GM23338 (cell line): Measurements from ENCODE around the gene SERPINA9. TPM values are rescaled to one million over a fixed set of nuclear protein-coding genes. Genes with fewer than 3 reads are reported as not detected.

Experiments
- ATAC-seq: fragments of 200-7000 bp; cut with Tn5 transposase; 3 replicates; pipeline ENCODE4 v1.9.1; 2020
- DNase-seq: peaks from one replicate; pipeline ENCODE4 v3.0.0-alpha.2; 2015; ENCODE audit warnings: low spot score
- H2AFZ ChIP-seq: fragments of 200-600 bp; sonication (generic); 2 replicates; pipeline ENCODE4 v1.8.0; 2016; ENCODE audit warnings: antibody characterized with exemption, mild to moderate bottlenecking, moderate library complexity
- H3F3A ChIP-seq: fragments of 200-600 bp; sonication (generic); replicated peaks from 2 replicates; pipeline ENCODE4 v1.8.0; 2017; ENCODE audit warnings: antibody characterized with exemption, mixed run types, low read depth
- H3K27ac ChIP-seq: fragments of 200-600 bp; sonication (generic); 2 replicates; pipeline ENCODE4 v1.6.1; 2016; ENCODE audit warnings: low read depth
- H3K27me3 ChIP-seq: fragments of 200-600 bp; sonication (generic); 2 replicates; pipeline ENCODE4 v1.8.0; 2016; ENCODE audit warnings: mild to moderate bottlenecking, mixed run types, moderate library complexity; ENCODE audit not compliant: insufficient read depth
- H3K36me3 ChIP-seq: fragments of 200-600 bp; sonication (generic); 2 replicates; pipeline ENCODE4 v1.8.0; 2016; ENCODE audit warnings: mild to moderate bottlenecking; ENCODE audit not compliant: insufficient read depth
- H3K4me1 ChIP-seq: fragments of 200-600 bp; sonication (generic); 2 replicates; pipeline ENCODE4 v1.8.0; 2016; ENCODE audit warnings: mild to moderate bottlenecking, moderate library complexity; ENCODE audit not compliant: insufficient read depth
- H3K4me2 ChIP-seq: fragments of 200-600 bp; sonication (generic); 2 replicates; pipeline ENCODE4 v1.7.1; 2017; ENCODE audit warnings: mixed run types
- H3K4me3 ChIP-seq: fragments of 200-600 bp; sonication (generic); 2 replicates; pipeline ENCODE4 v1.6.1; 2016; ENCODE audit warnings: mixed run types
- H3K79me2 ChIP-seq: fragments of 200-600 bp; sonication (generic); replicated peaks from 2 replicates; pipeline ENCODE4 v1.8.0; 2017; ENCODE audit warnings: mild to moderate bottlenecking; ENCODE audit not compliant: insufficient read depth
- H3K9me2 ChIP-seq: fragments of 200-600 bp; sonication (generic); 2 replicates; pipeline ENCODE4 v1.8.0; 2017; ENCODE audit not compliant: insufficient read depth
- H4K20me1 ChIP-seq: fragments of 200-600 bp; sonication (generic); replicated peaks from 2 replicates; pipeline ENCODE4 v1.8.0; 2017; ENCODE audit warnings: mild to moderate bottlenecking; ENCODE audit not compliant: insufficient read depth
- H3K27ac Mint-ChIP-seq: 2 replicates; pipeline ENCODE4 v1.8.0; 2020; ENCODE audit warnings: inconsistent platforms, mild to moderate bottlenecking, moderate library complexity, mixed read lengths
- H3K27me3 Mint-ChIP-seq: 3 replicates; pipeline ENCODE4 v1.8.0; 2022; ENCODE audit warnings: low read depth, mild to moderate bottlenecking, moderate library complexity, mixed read lengths, inconsistent platforms; ENCODE audit not compliant: insufficient read depth, poor library complexity
- H3K36me3 Mint-ChIP-seq: 3 replicates; pipeline ENCODE4 v1.8.0; 2021; ENCODE audit warnings: low read depth, mild to moderate bottlenecking, inconsistent platforms, moderate library complexity, mixed read lengths
- H3K4me1 Mint-ChIP-seq: 3 replicates; pipeline ENCODE4 v1.8.0; 2020; ENCODE audit warnings: mild to moderate bottlenecking, inconsistent platforms, mixed read lengths
- H3K4me3 Mint-ChIP-seq: 3 replicates; pipeline ENCODE4 v1.8.0; 2021; ENCODE audit warnings: moderate library complexity, mild to moderate bottlenecking, inconsistent platforms, mixed read lengths
- H3K9me3 Mint-ChIP-seq: 3 replicates; pipeline ENCODE4 v1.8.0; 2020; ENCODE audit warnings: moderate library complexity, mild to moderate bottlenecking, inconsistent platforms, mixed read lengths
- CREB1 ChIP-seq: fragments of 250-450 bp; sonication (Bioruptor Pico); IDR thresholded peaks from 2 replicates; pipeline ENCODE4 v1.5.0; 2020; ENCODE audit warnings: low read depth, mild to moderate bottlenecking, moderate library complexity
- CTCF ChIP-seq, 2 experiments: fragments of 200-600 bp in 1 of 2; sonication (generic) in 1 of 2; conservative IDR thresholded peaks; 2 replicates each; pipeline versions ENCODE4 v1.5.1 to v1.6.1; 2016 to 2017; ENCODE audit warnings: antibody characterized with exemption in 2 of 2, low read depth in 2 of 2, mild to moderate bottlenecking in 2 of 2, moderate library complexity in 1 of 2
- ETS1 ChIP-seq: IDR thresholded peaks from 2 replicates; pipeline ENCODE4 v1.6.1; 2016; ENCODE audit warnings: antibody characterized with exemption
- EZH2 ChIP-seq: fragments of 200-600 bp; sonication (generic); IDR thresholded peaks from one replicate; pipeline ENCODE4 v1.8.0; 2017; ENCODE audit warnings: antibody characterized with exemption, mild to moderate bottlenecking, low read depth; ENCODE audit not compliant: unreplicated experiment
- EZH2phosphoT487 ChIP-seq: fragments of 200-600 bp; sonication (generic); IDR thresholded peaks from one replicate; pipeline ENCODE4 v1.8.1; 2018; ENCODE audit warnings: antibody characterized with exemption; ENCODE audit not compliant: unreplicated experiment
- JUNB ChIP-seq: IDR thresholded peaks from one replicate; pipeline ENCODE4 v1.6.1; 2016; ENCODE audit warnings: antibody characterized with exemption; ENCODE audit not compliant: unreplicated experiment
- NANOG ChIP-seq: IDR thresholded peaks from 2 replicates; pipeline ENCODE4 v1.6.1; 2016; ENCODE audit warnings: antibody characterized with exemption, borderline replicate concordance
- REST ChIP-seq: IDR thresholded peaks from one replicate; pipeline ENCODE4 v1.6.1; 2018; ENCODE audit warnings: antibody characterized with exemption; ENCODE audit not compliant: unreplicated experiment
- ZNF462 ChIP-seq: fragments of 250-450 bp; sonication (Bioruptor Pico); IDR thresholded peaks from 2 replicates; pipeline ENCODE4 v1.5.0; 2020; ENCODE audit warnings: mild to moderate bottlenecking, moderate library complexity
- polyA plus RNA-seq: library from polyadenylated mRNA; unstranded; fragments of >200 nt; fragmentation: Nextera tagmentation; extraction: Ambion mirVana; gene quantifications from 2 replicates; pipeline ENCODE4 v1.2.1, GENCODE V29; 2016
- total RNA-seq: library from RNA; depleted of rRNA; stranded (reverse); fragments of >200 nt; shearing (Covaris generic); gene quantifications from 2 replicates; pipeline ENCODE4 v1.2.3, GENCODE V29; 2014

The SERPINA9 gene
- total and polyA plus RNA-seq, 2 experiments from 2014 or later: not detected

GRCh38 chr14:94458096-94458495, 17.9 kb downstream of the SERPINA9 start:
- no peak for TF ChIP-seq EZH2phosphoT487
- no peak for TF ChIP-seq ETS1
- no peak for TF ChIP-seq CREB1 (CRISPR knock-in tag)
- TF ChIP-seq REST: no peak
- TF ChIP-seq ZNF462 (CRISPR knock-in tag): no peak
- TF ChIP-seq NANOG: no peak
- no peak for TF ChIP-seq JUNB
- TF ChIP-seq CTCF (conservative IDR thresholded peaks at IDR 0.05; ENCODE audit: low read depth in 2 of 2): no peak
- no peak for TF ChIP-seq EZH2
- H3F3A ChIP-seq: no peaks in the 10 kb centered on the region
- no peaks in the 10 kb centered on the region for H3K4me1 ChIP-seq
- no peak overlapping the region for H3K4me3 ChIP-seq
- H3K36me3 ChIP-seq: no peaks in the 10 kb centered on the region
- peaks cover 9% of the 10 kb centered on the region for H3K9me2 ChIP-seq
- peaks cover 20% of the 10 kb centered on the region for H3K36me3 Mint-ChIP-seq
- no peak overlapping the region for H3K27ac ChIP-seq
- no peak overlapping the region for H3K27ac Mint-ChIP-seq
- H3K79me2 ChIP-seq: no peaks in the 10 kb centered on the region
- H2AFZ ChIP-seq: no peak overlapping the region
- DNase-seq: no peak
- no peaks in the 10 kb centered on the region for H3K27me3 Mint-ChIP-seq
- ATAC-seq: no peak
- peaks cover 50% of the 10 kb centered on the region for H3K9me3 Mint-ChIP-seq
- H4K20me1 ChIP-seq: no peaks in the 10 kb centered on the region
- H3K4me1 Mint-ChIP-seq: peaks cover 7% of the 10 kb centered on the region; the same call in 2 of the 3 replicates
- H3K27me3 ChIP-seq: no peaks in the 10 kb centered on the region
- H3K4me2 ChIP-seq: no peak overlapping the region
- H3K4me3 Mint-ChIP-seq: no peak overlapping the region
